Heart right ventricle (tissue), 16 donors: ENCODE results near the gene MEF2D. TPM values are rescaled to one million over a fixed set of nuclear protein-coding genes. Genes with fewer than 3 reads are reported as not detected.

ENCODE experiments used
- ATAC-seq, 8 donors: fragments of 200-7000 bp; cut with Tn5 transposase; one replicate each; pipeline ENCODE4 v1.9.1; 2020; ENCODE audit warnings: mild to moderate bottlenecking in 8 of 8, moderate library complexity in 8 of 8, moderate number of reproducible peaks in 1 of 8
- DNase-seq, 2 donors: peaks; one replicate each; pipeline ENCODE4 v3.0.0-alpha.2; 2020
- H3K27ac ChIP-seq, 10 donors: fragments of 200-600 bp; sonication (generic) in 2 of 10; one replicate each; pipeline versions ENCODE4 v1.5.0 to v1.8.0; 2020 to 2022; ENCODE audit warnings: mild to moderate bottlenecking in 3 of 10
- H3K27me3 ChIP-seq, 7 donors: fragments of 200-600 bp; one replicate each; pipeline ENCODE4 v1.8.0; 2021 to 2022; ENCODE audit warnings: mild to moderate bottlenecking in 2 of 7
- H3K36me3 ChIP-seq, 9 donors: fragments of 200-600 bp; sonication (generic) in 1 of 9; one replicate each; pipeline versions ENCODE4 v1.5.0 to v1.8.0; 2020 to 2022; ENCODE audit warnings: mild to moderate bottlenecking in 2 of 9
- H3K4me1 ChIP-seq, 9 donors: fragments of 200-600 bp; sonication (generic) in 1 of 9; one replicate each; pipeline versions ENCODE4 v1.5.0 to v1.8.0; 2020 to 2022; ENCODE audit warnings: mild to moderate bottlenecking in 4 of 9
- H3K4me3 ChIP-seq, 10 donors: fragments of 200-600 bp; sonication (generic) in 2 of 10; one replicate each; pipeline versions ENCODE4 v1.5.0 to v1.8.0; 2020 to 2022; ENCODE audit warnings: mild to moderate bottlenecking in 7 of 10, moderate library complexity in 2 of 10
- H3K9me3 ChIP-seq, 11 donors: fragments of 200-600 bp in 10 of 11; sonication (generic) in 2 of 11; one replicate each; pipeline versions ENCODE4 v1.5.0 to v1.8.0; 2013 to 2022; ENCODE audit warnings: mild to moderate bottlenecking in 2 of 11, control low read depth in 1 of 11, moderate library complexity in 1 of 11
- CTCF ChIP-seq, 9 donors: fragments of 200-600 bp; sonication (generic) in 2 of 9; IDR thresholded peaks; one replicate each; pipeline versions ENCODE4 v1.5.0 to v1.8.0; 2021 to 2022; ENCODE audit warnings: antibody characterized with exemption in 9 of 9, mild to moderate bottlenecking in 5 of 9, moderate library complexity in 1 of 9
- WGBS, 2 donors: extraction: QIAGEN DNeasy Blood & Tissue Kit; methylation state at CpG; one replicate each; pipeline ENCODE4 v1.1.7; 2013; ENCODE audit warnings: inconsistent platforms in 1 of 2; 5-methylcytosine and 5-hydroxymethylcytosine counted together
- intact Hi-C, 10 donors: fragments of 100-400 bp; cut with DNase I; formaldehyde crosslinking; loops; one replicate each; pipeline versions ENCODE4 v1.11.1 to v1.14.2; 2022
- polyA plus RNA-seq, 2 donors: library from polyadenylated mRNA; stranded (reverse); fragments of 200-250 nt; gene quantifications; one replicate each; pipeline ENCODE4 v1.2.3, GENCODE V29; 2013
- total RNA-seq, 10 donors: library from RNA; stranded (reverse); fragmentation: NEBNext Ultra II Directional in 3 of 10; extraction: Animal tissue kit (Norgen Biotek cat#: 25700) in 3 of 10; gene quantifications; one replicate each; pipeline versions ENCODE4 v1.2.1 to v1.2.4, GENCODE V29; 2021 to 2023
- donor health status: Arrhythmogenic right ventricular cardiomyopathy.
- donor health status: ischemic (EF 13 %, LVEDD 7.1; RV severe dilation, severe dysfunction).
- donor health status: healthy with polysubstance abuse.
- donor health status: DM: no; HTN: yes; CAD: no.
- donor health status: DM: no; HTN: no; CAD: no.
- donor health status: ischemic (EF 25% LVEDD 6.9; RV normal size, moderate dysfunction).
- donor health status: ischemic (EF 25% LVEDD 5.7; RV mildly dilated, moderate dysfunction).
- donor health status: healthy.
- donor health status: DM: yes; HTN: yes; CAD: no.
- donor health status: Ischemic cardiomyopathy.
- donor health status: ischemic (EF 35%, LVEDD 5.7; RV mildly dilated, moderate dysfunction).
- donor health status: nonischemic (EF 11% LVEDD 7.7; RV severe dilation, severe dysfunction).
- donor health status: DM: yes; HTN: yes; CAD: no.
- donor health status: PGD.
- donor health status: ischemic (EF 29% LVEDD 5.4; RV normal size, mild dysfunction).
- donor health status: nonischemic (EF 23%, LVEDD 6.1; RV moderate dilation, normal function).

Gene MEF2D
- total and polyA plus RNA-seq, 12 donors = 31.6 to 127 (median 94.9) TPM

- no peak for ATAC-seq
- peaks cover 0 to 55% (median 0%) of the 10 kb centered on the region in 9 donors for H3K36me3 ChIP-seq
- no peak for DNase-seq
- no peak overlapping the region for H3K27ac ChIP-seq
- no peaks in the 10 kb centered on the region for H3K9me3 ChIP-seq
- no peak for TF ChIP-seq CTCF (IDR thresholded peaks at IDR 0.05)
- 93 to 94% methylated on average over 9 of the region's 9 CpGs for whole genome bisulfite sequencing, 2 donors
- intact Hi-C loops = no loop called here
- no peak overlapping the region for H3K4me3 ChIP-seq
- H3K27me3 ChIP-seq = no peaks in the 10 kb centered on the region
- peaks cover 0 to 3% (median 0%) of the 10 kb centered on the region in 9 donors for H3K4me1 ChIP-seq
These were observed 36.5 kb upstream of the MEF2D start for GRCh38 chr1:156537027-156537426.

- Histone ChIP-seq H3K27ac (no peak overlapping the region), H3K27me3 (no peaks in the 10 kb centered on the region), H3K36me3 (peaks cover 0 to 53% (median 0%) of the 10 kb centered on the region in 9 donors), H3K4me3 (no peak overlapping the region), H3K9me3 (no peaks in the 10 kb centered on the region), H3K4me1 (no peaks in the 10 kb centered on the region)
- ATAC-seq (no peak), DNase-seq (no peak)
- no peak for TF ChIP-seq CTCF (IDR thresholded peaks at IDR 0.05)
- 92 to 93% methylated on average over 12 of the region's 12 CpGs for WGBS, 2 donors
- intact Hi-C loops = no loop called here
These were observed 34.0 kb upstream of the MEF2D start for GRCh38 chr1:156534424-156535060.

- WGBS, 2 donors = 82 to 84% methylated on average over 11 of the region's 11 CpGs
- Histone ChIP-seq H3K4me3 (no peak overlapping the region), H3K4me1 (no peaks in the 10 kb centered on the region), H3K27ac (no peak overlapping the region), H3K9me3 (no peaks in the 10 kb centered on the region), H3K36me3 (peaks cover 0 to 51% (median 0%) of the 10 kb centered on the region in 9 donors), H3K27me3 (no peaks in the 10 kb centered on the region)
- TF ChIP-seq CTCF (IDR thresholded peaks at IDR 0.05) = no peak
- DNase-seq (no peak), ATAC-seq (no peak)
- intact Hi-C loops = no loop called here
These were observed 33.1 kb upstream of the MEF2D start for GRCh38 chr1:156533568-156534220.

GRCh38 chr1:156532374-156532773 is 31.8 kb upstream of the MEF2D start:
- Histone ChIP-seq H3K4me1 (peaks cover 0 to 3% (median 0%) of the 10 kb centered on the region in 9 donors), H3K4me3 (no peak overlapping the region), H3K9me3 (no peaks in the 10 kb centered on the region), H3K36me3 (peaks cover 0 to 42% (median 0%) of the 10 kb centered on the region in 9 donors), H3K27ac (no peak overlapping the region), H3K27me3 (no peaks in the 10 kb centered on the region)
- no peak for TF ChIP-seq CTCF (IDR thresholded peaks at IDR 0.05)
- DNase-seq (no peak), ATAC-seq (no peak)
- intact Hi-C loops = no loop called here
- WGBS, 2 donors = 96% methylated on average over 4 of the region's 4 CpGs
